Panc1 (cell line): Measurements from ENCODE around the gene DEFB129. TPM values are rescaled to one million over a fixed set of nuclear protein-coding genes. Genes with fewer than 3 reads are reported as not detected.
A peak's percentile ranks its signal among the peaks of the same experiment; 100 is the strongest.

Source experiments
- ATAC-seq: fragments of 200-7000 bp; cut with Tn5 transposase; 2 replicates; pipeline ENCODE4 v1.9.1; 2020; ENCODE audit warnings: mild to moderate bottlenecking, moderate library complexity
- BruUV-seq: library from RNA; stranded (reverse); fragments of 400-500 nt; replicated peaks from 2 replicates; lab custom pipeline; 2021; lab: Mats Ljungman, UMichigan
- CTCF ChIA-PET: fragments of 300-600 bp; sonication (Branson Sonifier 250); formaldehyde crosslinking; loops from one replicate; lab custom pipeline; 2022; ENCODE audit warnings: antibody characterized with exemption; lab: Charles Lee
- POLR2A ChIA-PET: fragments of 300-600 bp; sonication (Branson Sonifier 250); formaldehyde crosslinking; loops from one replicate; lab custom pipeline; 2022; ENCODE audit warnings: antibody characterized with exemption; lab: Charles Lee
- DNase-seq: peaks from one replicate; pipeline ENCODE4 v3.0.0-alpha.2; 2010; ENCODE audit warnings: low read depth, low spot score
- H3K27ac ChIP-seq: 2 replicates; pipeline ENCODE4 v1.5.1; 2011; ENCODE audit warnings: mild to moderate bottlenecking, low read length, inconsistent platforms
- H3K27me3 ChIP-seq: fragments of 200-500 bp; sonication (Bioruptor generic); 2 replicates; pipeline ENCODE4 v1.6.0; 2014; ENCODE audit warnings: low read length, inconsistent platforms; ENCODE audit not compliant: control insufficient read depth, insufficient read depth
- H3K36me3 ChIP-seq: fragments of 200-500 bp; sonication (Bioruptor generic); 2 replicates; pipeline ENCODE4 v1.5.1; 2014; ENCODE audit warnings: inconsistent platforms, mild to moderate bottlenecking, low read length, moderate library complexity; ENCODE audit not compliant: control insufficient read depth, insufficient read depth
- H3K4me1 ChIP-seq: 2 replicates; pipeline ENCODE4 v1.5.1; 2011; ENCODE audit warnings: inconsistent platforms, mild to moderate bottlenecking, low read length, moderate library complexity; ENCODE audit not compliant: control insufficient read depth, insufficient read depth
- H3K4me3 ChIP-seq, 2 experiments: 2 replicates each; pipeline ENCODE4 v1.5.1; 2011 to 2012; ENCODE audit warnings: low read depth in 2 of 2, low read length in 2 of 2, mild to moderate bottlenecking in 2 of 2, inconsistent platforms in 1 of 2, moderate library complexity in 1 of 2
- H3K9me3 ChIP-seq: fragments of 200-500 bp; sonication (Bioruptor generic); 2 replicates; pipeline ENCODE4 v1.5.1; 2014; ENCODE audit warnings: low read depth, mild to moderate bottlenecking, inconsistent platforms, low read length, moderate library complexity; ENCODE audit not compliant: control insufficient read depth, insufficient read depth
- CTCF ChIP-seq: fragments of 450-650 bp; IDR thresholded peaks from 2 replicates; pipeline ENCODE4 v1.5.1; 2017; ENCODE audit warnings: mild to moderate bottlenecking
- POLR2AphosphoS5 ChIP-seq: IDR thresholded peaks from 2 replicates; pipeline ENCODE4 v1.6.1; 2012; ENCODE audit warnings: mild to moderate bottlenecking, low read depth, low read length, moderate library complexity
- SIN3A ChIP-seq: IDR thresholded peaks from 2 replicates; pipeline ENCODE4 v1.6.1; 2012; ENCODE audit warnings: low read depth, mild to moderate bottlenecking, low read length, moderate library complexity, borderline replicate concordance; ENCODE audit not compliant: insufficient read depth
- TCF7L2 ChIP-seq: IDR thresholded peaks from 2 replicates; pipeline ENCODE4 v1.6.1; 2011; ENCODE audit warnings: mild to moderate bottlenecking, low read depth, low read length, inconsistent platforms
- in situ Hi-C: cut with HindIII; loops from 2 replicates; pipeline ENCODE4 v1.10.0; 2016; ENCODE audit warnings: low sequenced_read_pairs, low pct_unique_long_range_greater_than_20kb
- intact Hi-C: fragments of 100-400 bp; cut with micrococcal nuclease; formaldehyde crosslinking; loops from one replicate; pipeline ENCODE4 v1.10.0; 2022; ENCODE audit not compliant: unreplicated experiment
- total RNA-seq: library from RNA; stranded (reverse); gene quantifications from one replicate; pipeline ENCODE4 v1.2.1, GENCODE V29; 2021; ENCODE audit not compliant: unreplicated experiment
- TF ChIP-seq, protein P1 (sequence below), 2 experiments: IDR thresholded peaks; 2 replicates each; pipeline ENCODE4 v1.6.1; 2011 to 2012; ENCODE audit warnings: low read depth in 2 of 2, control low read depth in 1 of 2, low read length in 1 of 2, mild to moderate bottlenecking in 1 of 2, moderate library complexity in 1 of 2; ENCODE audit not compliant: insufficient read depth in 1 of 2

Gene DEFB129
- total RNA-seq, 1 experiment from 2014 or later, result not detected

- ATAC-seq, result no peak
- DNase-seq, result no peak
- Histone ChIP-seq H3K9me3 (no peaks in the 10 kb centered on the region), H3K27me3 (peaks cover 14% of the 10 kb centered on the region), H3K4me1 (no peaks in the 10 kb centered on the region), H3K36me3 (no peaks in the 10 kb centered on the region), H3K27ac (no peak overlapping the region), H3K4me3 (no peak overlapping the region)
- intact Hi-C loops, result loop anchor here (5.0 kb wide), 1 partner anchor 40 kb away; the partner anchor contains the start of gene DEFB132
- ChIA-PET CTCF (interaction anchor here (0.6 kb wide), 1 partner anchor 54 kb away, joined by 3 read pairs; no protein-coding TSS in a partner anchor), POLR2A (no interaction called here)
- in situ Hi-C loops, result no loop called here
- no TSS peak for BruUV-seq
- no peak for TF ChIP-seq POLR2AphosphoS5
- no peak for TF ChIP-seq TCF7L2
- no peak for TF ChIP-seq CTCF
- TF ChIP-seq, protein P1, sequence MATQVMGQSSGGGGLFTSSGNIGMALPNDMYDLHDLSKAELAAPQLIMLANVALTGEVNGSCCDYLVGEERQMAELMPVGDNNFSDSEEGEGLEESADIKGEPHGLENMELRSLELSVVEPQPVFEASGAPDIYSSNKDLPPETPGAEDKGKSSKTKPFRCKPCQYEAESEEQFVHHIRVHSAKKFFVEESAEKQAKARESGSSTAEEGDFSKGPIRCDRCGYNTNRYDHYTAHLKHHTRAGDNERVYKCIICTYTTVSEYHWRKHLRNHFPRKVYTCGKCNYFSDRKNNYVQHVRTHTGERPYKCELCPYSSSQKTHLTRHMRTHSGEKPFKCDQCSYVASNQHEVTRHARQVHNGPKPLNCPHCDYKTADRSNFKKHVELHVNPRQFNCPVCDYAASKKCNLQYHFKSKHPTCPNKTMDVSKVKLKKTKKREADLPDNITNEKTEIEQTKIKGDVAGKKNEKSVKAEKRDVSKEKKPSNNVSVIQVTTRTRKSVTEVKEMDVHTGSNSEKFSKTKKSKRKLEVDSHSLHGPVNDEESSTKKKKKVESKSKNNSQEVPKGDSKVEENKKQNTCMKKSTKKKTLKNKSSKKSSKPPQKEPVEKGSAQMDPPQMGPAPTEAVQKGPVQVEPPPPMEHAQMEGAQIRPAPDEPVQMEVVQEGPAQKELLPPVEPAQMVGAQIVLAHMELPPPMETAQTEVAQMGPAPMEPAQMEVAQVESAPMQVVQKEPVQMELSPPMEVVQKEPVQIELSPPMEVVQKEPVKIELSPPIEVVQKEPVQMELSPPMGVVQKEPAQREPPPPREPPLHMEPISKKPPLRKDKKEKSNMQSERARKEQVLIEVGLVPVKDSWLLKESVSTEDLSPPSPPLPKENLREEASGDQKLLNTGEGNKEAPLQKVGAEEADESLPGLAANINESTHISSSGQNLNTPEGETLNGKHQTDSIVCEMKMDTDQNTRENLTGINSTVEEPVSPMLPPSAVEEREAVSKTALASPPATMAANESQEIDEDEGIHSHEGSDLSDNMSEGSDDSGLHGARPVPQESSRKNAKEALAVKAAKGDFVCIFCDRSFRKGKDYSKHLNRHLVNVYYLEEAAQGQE (IDR thresholded peaks at IDR 0.05; ENCODE audit: insufficient read depth in 1 of 2, low read depth in 2 of 2, low read length in 1 of 2), result no peak
- no peak for TF ChIP-seq SIN3A
Measured at GRCh38 chr20:217266-217665, 9.8 kb upstream of the DEFB129 start.

DNA sequence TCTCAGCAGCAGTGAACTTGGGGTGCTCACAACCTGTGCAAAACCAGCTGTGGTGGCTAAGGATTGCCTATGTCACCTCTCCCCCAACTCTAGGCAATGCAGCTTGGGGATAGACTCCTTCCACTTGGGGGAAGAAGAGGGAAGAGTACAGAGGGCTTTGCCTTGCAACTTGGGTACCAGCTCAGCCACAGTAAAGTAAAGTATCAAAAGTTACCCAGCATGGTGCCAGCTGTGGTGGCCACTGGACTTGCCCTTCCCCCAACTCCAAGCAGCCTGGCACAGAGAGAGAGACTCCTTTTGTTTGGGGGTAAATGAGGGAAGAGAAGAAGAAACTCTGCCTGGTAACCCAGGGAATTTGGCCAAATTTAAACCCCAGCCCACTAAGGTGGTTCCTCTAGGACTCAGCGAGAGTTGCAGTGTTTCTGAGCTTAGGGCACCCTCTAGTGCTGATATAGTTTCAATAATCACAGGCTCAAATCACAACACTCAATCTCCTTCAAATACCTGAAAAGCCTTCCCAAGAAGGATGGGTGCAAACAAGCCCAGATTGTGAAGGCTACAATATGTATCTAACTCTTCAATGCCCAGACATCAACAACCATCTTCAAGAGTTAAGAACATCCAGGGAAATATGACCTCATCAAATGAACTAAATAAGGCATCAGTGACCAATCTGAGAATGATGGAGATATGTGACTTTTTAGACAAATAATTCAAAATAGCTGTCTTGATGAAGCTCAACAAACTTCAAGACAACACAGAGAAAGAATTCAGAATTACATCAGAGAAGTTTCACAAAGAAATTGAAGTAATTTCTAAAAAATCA, 7.6 kb upstream of the DEFB129 start:
- H3K27me3 ChIP-seq, result peaks cover 15% of the 10 kb centered on the region

More for the DNA sequence above, 7.6 kb upstream of the DEFB129 start:
- H3K9me3 ChIP-seq, result no peaks in the 10 kb centered on the region
- no peaks in the 10 kb centered on the region for H3K4me1 ChIP-seq
- no peaks in the 10 kb centered on the region for H3K36me3 ChIP-seq
- POLR2A ChIA-PET, result no interaction called here
- in situ Hi-C loops (no loop called here), intact Hi-C loops (loop anchor here (5.0 kb wide), 1 partner anchor 38 kb away; the partner anchor contains the start of gene DEFB132)
- TF ChIP-seq CTCF, result peak; percentile 74
- no peak for TF ChIP-seq SIN3A
- TF ChIP-seq TCF7L2, result no peak
- no peak for TF ChIP-seq POLR2AphosphoS5
- TF ChIP-seq, protein P1 (IDR thresholded peaks at IDR 0.05; ENCODE audit: insufficient read depth in 1 of 2, low read depth in 2 of 2, low read length in 1 of 2), result no peak
- peak; percentile 93 for ATAC-seq
- DNase-seq, result peak; percentile 15
- CTCF ChIA-PET, result interaction anchor here (0.7 kb wide), 1 partner anchor 25 kb away, joined by 3 read pairs; no protein-coding TSS in a partner anchor
- H3K4me3 ChIP-seq, result no peak overlapping the region
- no peak overlapping the region for H3K27ac ChIP-seq
- BruUV-seq, result no TSS peak
